Stimulated activated naive CD8-positive, alpha-beta T cell treated with anti-CD3 and anti-CD28 coated beads, Interleukin-15, Interleukin-2, amounts not matched to agents 100 ng/mL and 50 ng/mL, for 24 hours (primary cell): ENCODE data around the gene ARL16.

Experiments
- H3K27ac Mint-ChIP-seq: one replicate; pipeline ENCODE4 v1.8.0; 2021; ENCODE audit warnings: mild to moderate bottlenecking, mixed read lengths
- H3K27me3 Mint-ChIP-seq: one replicate; pipeline ENCODE4 v1.8.0; 2021; ENCODE audit warnings: mixed read lengths
- H3K36me3 Mint-ChIP-seq: one replicate; pipeline ENCODE4 v1.8.0; 2021; ENCODE audit warnings: low read depth, mixed read lengths
- H3K4me1 Mint-ChIP-seq: one replicate; pipeline ENCODE4 v1.8.0; 2021; ENCODE audit warnings: low read depth, mixed read lengths
- H3K4me3 Mint-ChIP-seq: one replicate; pipeline ENCODE4 v1.8.0; 2021; ENCODE audit warnings: mild to moderate bottlenecking, mixed read lengths
- H3K9me3 Mint-ChIP-seq: one replicate; pipeline ENCODE4 v1.8.0; 2021; ENCODE audit warnings: mixed read lengths

ARL16 gene

GRCh38 chr17:81705518-81706231 is 22.1 kb upstream of the ARL16 start:
- Mint-ChIP-seq H3K4me1 (peaks cover 47% of the 10 kb centered on the region), H3K36me3 (peaks cover 49% of the 10 kb centered on the region), H3K9me3 (no peaks in the 10 kb centered on the region), H3K4me3 (no peak overlapping the region), H3K27ac (peak overlapping the region; percentile 49), H3K27me3 (no peaks in the 10 kb centered on the region)

DNA sequence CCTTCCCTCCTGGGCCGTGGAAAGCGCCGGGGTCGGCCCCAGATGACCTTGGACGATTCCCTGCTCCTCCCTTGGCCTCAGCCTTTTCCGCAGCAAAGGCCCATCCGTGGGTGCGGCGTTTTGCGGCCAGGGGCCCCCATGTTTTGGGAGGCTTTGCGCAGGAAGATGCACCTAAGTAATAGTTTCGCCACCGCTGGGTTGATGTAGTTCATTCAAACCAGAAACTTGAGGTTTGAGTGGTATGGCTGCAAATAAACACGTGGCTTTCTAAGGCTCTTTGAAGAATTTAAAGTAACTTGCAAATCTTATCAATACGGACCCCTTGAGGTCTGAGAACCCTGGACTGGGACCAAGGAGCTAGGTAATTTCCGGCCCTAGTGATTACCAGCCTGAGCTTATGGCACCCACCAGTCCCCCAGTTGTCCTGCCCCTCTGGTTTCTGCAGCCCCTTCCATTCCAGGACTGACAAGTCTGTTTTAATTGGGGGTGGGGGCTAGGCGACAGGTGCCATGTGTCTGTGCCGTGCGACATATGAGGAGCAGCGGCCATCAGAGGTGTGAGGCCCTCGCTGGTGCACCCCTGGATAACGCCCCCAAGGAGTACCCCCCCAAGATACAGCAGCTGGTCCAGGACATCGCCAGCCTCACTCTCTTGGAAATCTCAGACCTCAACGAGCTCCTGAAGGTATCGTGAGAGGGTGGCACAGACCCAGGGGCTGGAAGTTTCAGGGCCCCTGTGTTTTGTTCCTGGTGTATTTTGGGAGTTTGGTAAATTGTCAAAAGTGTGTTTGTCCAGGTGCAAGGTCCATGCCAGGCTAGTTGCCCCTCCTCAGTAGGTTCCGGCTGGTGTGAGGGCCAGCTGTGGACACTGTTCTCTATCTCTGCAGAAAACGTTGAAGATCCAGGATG is 20.4 kb upstream of the ARL16 start:
- Mint-ChIP-seq H3K4me3 (peak overlapping the region; percentile 86), H3K36me3 (peaks cover 54% of the 10 kb centered on the region), H3K27me3 (no peaks in the 10 kb centered on the region), H3K4me1 (peaks cover 39% of the 10 kb centered on the region), H3K27ac (peak overlapping the region; percentile 83), H3K9me3 (no peaks in the 10 kb centered on the region)

GRCh38 chr17:81702934-81703746 is 19.5 kb upstream of the ARL16 start, which contains the start of gene MRPL12:
MRPL12 (plus strand) TSS chr17:81703367; CDS start chr17:81703502, 135 bp downstream.
- Mint-ChIP-seq H3K27me3 (no peaks in the 10 kb centered on the region), H3K4me3 (peak within 1 kb of the TSS; percentile 95), H3K27ac (peak within 1 kb of the TSS; percentile 92), H3K4me1 (peaks cover 39% of the 10 kb centered on the region), H3K36me3 (peaks cover 59% of the 10 kb centered on the region), H3K9me3 (no peaks in the 10 kb centered on the region)

DNA sequence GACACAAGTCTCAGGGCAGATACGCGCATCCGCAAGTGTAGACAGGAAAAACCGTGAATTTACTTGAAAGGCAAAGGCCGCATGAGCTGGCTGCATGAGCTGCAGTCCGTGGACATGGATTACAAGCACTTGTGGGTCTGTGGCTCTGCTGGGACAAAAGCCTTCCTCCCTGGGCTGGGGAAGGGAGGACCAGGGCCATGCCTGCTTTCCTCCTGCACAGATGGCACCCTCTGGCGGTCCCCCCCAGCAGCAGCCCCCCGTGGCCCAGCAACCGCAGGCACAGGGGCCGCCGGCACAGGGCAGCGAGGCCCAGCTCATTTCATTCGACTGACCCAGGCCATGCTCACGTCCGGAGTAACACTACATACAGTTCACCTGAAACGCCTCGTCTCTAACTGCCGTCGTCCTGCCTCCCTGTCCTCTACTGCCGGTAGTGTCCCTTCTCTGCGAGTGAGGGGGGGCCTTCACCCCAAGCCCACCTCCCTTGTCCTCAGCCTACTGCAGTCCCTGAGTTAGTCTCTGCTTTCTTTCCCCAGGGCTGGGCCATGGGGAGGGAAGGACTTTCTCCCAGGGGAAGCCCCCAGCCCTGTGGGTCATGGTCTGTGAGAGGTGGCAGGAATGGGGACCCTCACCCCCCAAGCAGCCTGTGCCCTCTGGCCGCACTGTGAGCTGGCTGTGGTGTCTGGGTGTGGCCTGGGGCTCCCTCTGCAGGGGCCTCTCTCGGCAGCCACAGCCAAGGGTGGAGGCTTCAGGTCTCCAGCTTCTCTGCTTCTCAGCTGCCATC is 17.9 kb upstream of the ARL16 start:
- Mint-ChIP-seq H3K36me3 (peaks cover 65% of the 10 kb centered on the region), H3K4me1 (peaks cover 39% of the 10 kb centered on the region), H3K27ac (peak overlapping the region; percentile 92), H3K9me3 (no peaks in the 10 kb centered on the region), H3K4me3 (peak overlapping the region; percentile 95), H3K27me3 (no peaks in the 10 kb centered on the region)

DNA sequence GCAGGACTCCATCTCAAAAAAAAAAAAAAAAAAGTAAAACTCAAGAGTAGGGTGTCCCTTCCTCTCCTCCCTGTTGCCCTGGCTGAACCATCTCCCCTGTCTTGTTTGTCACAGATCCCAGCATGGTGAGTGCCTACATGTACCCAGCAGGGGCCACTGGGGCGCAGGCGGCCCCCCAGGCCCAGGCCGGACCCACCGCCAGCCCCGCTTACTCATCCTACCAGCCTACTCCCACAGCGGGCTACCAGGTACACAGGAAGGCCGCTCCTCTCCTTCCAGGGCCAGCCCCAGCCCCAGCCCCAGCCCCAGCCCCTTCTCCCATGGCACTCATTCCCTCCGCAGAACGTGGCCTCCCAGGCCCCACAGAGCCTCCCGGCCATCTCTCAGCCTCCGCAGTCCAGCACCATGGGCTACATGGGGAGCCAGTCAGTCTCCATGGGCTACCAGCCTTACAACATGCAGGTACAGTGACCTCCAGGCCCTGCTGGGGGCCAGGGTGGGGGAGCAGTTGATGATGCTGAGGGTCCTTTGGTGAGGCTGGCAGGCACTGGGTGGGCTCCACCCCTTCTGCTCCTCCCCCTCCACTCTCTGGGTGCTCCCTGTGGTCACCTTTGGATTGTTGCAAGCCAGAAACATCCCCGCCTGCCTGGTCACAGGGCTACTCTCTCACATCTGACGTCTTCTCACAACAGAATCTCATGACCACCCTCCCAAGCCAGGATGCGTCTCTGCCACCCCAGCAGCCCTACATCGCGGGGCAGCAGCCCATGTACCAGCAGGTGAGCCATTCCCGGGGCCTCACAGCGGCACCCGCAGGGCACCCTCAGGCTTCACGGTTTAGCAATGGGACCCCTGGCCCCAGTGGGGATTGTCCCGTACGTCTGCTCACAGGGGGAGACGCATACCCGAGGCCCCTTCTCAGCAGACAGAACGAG is 17.0 kb upstream of the ARL16 start:
- peak overlapping the region; percentile 63 for H3K27ac Mint-ChIP-seq
- peaks cover 31% of the 10 kb centered on the region for H3K4me1 Mint-ChIP-seq
- H3K9me3 Mint-ChIP-seq = no peaks in the 10 kb centered on the region
- peaks cover 56% of the 10 kb centered on the region for H3K36me3 Mint-ChIP-seq
- peak overlapping the region; percentile 95 for H3K4me3 Mint-ChIP-seq
- H3K27me3 Mint-ChIP-seq = no peaks in the 10 kb centered on the region

GRCh38 chr17:81697261-81698044 is 13.9 kb upstream of the ARL16 start:
- H3K4me1 Mint-ChIP-seq = peaks cover 17% of the 10 kb centered on the region
- H3K27ac Mint-ChIP-seq = no peak overlapping the region
- H3K4me3 Mint-ChIP-seq = no peak overlapping the region
- peaks cover 41% of the 10 kb centered on the region for H3K36me3 Mint-ChIP-seq
- H3K27me3 Mint-ChIP-seq = no peaks in the 10 kb centered on the region
- H3K9me3 Mint-ChIP-seq = no peaks in the 10 kb centered on the region

- peaks cover 46% of the 10 kb centered on the region for H3K36me3 Mint-ChIP-seq
- peaks cover 8% of the 10 kb centered on the region for H3K4me1 Mint-ChIP-seq
- no peak overlapping the region for H3K27ac Mint-ChIP-seq
- H3K9me3 Mint-ChIP-seq = no peaks in the 10 kb centered on the region
- H3K4me3 Mint-ChIP-seq = no peak overlapping the region
- no peaks in the 10 kb centered on the region for H3K27me3 Mint-ChIP-seq
Measured at GRCh38 chr17:81696218-81696941, 12.8 kb upstream of the ARL16 start.

- Mint-ChIP-seq H3K36me3 (peaks cover 45% of the 10 kb centered on the region), H3K9me3 (no peaks in the 10 kb centered on the region), H3K27me3 (no peaks in the 10 kb centered on the region), H3K27ac (no peak overlapping the region), H3K4me3 (no peak overlapping the region), H3K4me1 (peaks cover 2% of the 10 kb centered on the region)
Measured at GRCh38 chr17:81695801-81696200, 12.2 kb upstream of the ARL16 start.

DNA sequence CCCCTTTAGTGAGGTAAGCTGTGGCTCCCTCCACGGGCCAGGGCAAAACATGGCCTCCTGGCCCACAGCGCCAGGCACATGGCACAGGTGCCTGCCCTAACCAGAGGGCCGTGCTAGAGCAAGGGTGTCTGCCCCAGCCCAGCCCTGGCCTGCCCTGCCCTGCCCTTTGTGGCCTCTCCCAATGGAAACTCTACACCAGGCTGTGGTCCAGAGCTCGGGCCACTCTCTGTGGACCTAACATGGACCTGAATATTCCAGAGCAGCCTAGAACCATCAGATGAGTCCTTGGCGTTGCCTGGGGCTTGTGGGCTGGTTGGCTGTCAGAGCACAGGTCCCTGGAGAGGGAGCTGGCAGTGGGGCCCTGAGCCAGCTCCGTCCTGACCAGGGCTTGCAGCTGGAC is 11.6 kb upstream of the ARL16 start:
- H3K4me1 Mint-ChIP-seq = no peaks in the 10 kb centered on the region
- no peaks in the 10 kb centered on the region for H3K9me3 Mint-ChIP-seq
- H3K36me3 Mint-ChIP-seq = peaks cover 43% of the 10 kb centered on the region
- no peak overlapping the region for H3K4me3 Mint-ChIP-seq
- H3K27me3 Mint-ChIP-seq = no peaks in the 10 kb centered on the region
- no peak overlapping the region for H3K27ac Mint-ChIP-seq

- Mint-ChIP-seq H3K36me3 (peaks cover 47% of the 10 kb centered on the region), H3K4me3 (no peak overlapping the region), H3K27ac (no peak overlapping the region), H3K9me3 (no peaks in the 10 kb centered on the region), H3K4me1 (no peaks in the 10 kb centered on the region), H3K27me3 (no peaks in the 10 kb centered on the region)
Measured at GRCh38 chr17:81694810-81695209, 11.2 kb upstream of the ARL16 start.

GRCh38 chr17:81693509-81694210 is 10.1 kb upstream of the ARL16 start:
- H3K36me3 Mint-ChIP-seq = peaks cover 50% of the 10 kb centered on the region
- H3K9me3 Mint-ChIP-seq = no peaks in the 10 kb centered on the region
- H3K4me1 Mint-ChIP-seq = no peaks in the 10 kb centered on the region
- no peak overlapping the region for H3K4me3 Mint-ChIP-seq
- H3K27ac Mint-ChIP-seq = no peak overlapping the region
- no peaks in the 10 kb centered on the region for H3K27me3 Mint-ChIP-seq

GRCh38 chr17:81691608-81692007 is 8.0 kb upstream of the ARL16 start:
- peaks cover 40% of the 10 kb centered on the region for H3K36me3 Mint-ChIP-seq
- no peak overlapping the region for H3K4me3 Mint-ChIP-seq
- H3K27me3 Mint-ChIP-seq = no peaks in the 10 kb centered on the region
- no peak overlapping the region for H3K27ac Mint-ChIP-seq
- H3K9me3 Mint-ChIP-seq = no peaks in the 10 kb centered on the region
- H3K4me1 Mint-ChIP-seq = peaks cover 5% of the 10 kb centered on the region
